Liver (tissue), 9 donors: ENCODE results near the gene JPH4. TPM values are rescaled to one million over a fixed set of nuclear protein-coding genes. Genes with fewer than 3 reads are reported as not detected.

Experiments used
- DNase-seq: peaks from one replicate; pipeline ENCODE4 v3.0.0-alpha.2; 2017; ENCODE audit warnings: low spot score
- H3K27ac ChIP-seq, 2 donors: one replicate each; pipeline ENCODE4 v1.7.0; 2013; ENCODE audit warnings: inconsistent platforms in 2 of 2, low read length in 2 of 2, control low read depth in 1 of 2, low read depth in 1 of 2, mild to moderate bottlenecking in 1 of 2
- H3K27me3 ChIP-seq, 4 donors: one replicate each; pipeline versions ENCODE4 v1.6.1 to v1.7.0; 2013; ENCODE audit warnings: low read length in 3 of 4, inconsistent platforms in 1 of 4, mild to moderate bottlenecking in 1 of 4, moderate library complexity in 1 of 4; ENCODE audit not compliant: control insufficient read depth in 4 of 4, insufficient read depth in 4 of 4
- H3K36me3 ChIP-seq, 4 donors: one replicate each; pipeline versions ENCODE4 v1.6.1 to v1.7.0; 2013; ENCODE audit warnings: low read length in 3 of 4, mild to moderate bottlenecking in 3 of 4, low read depth in 1 of 4, moderate library complexity in 1 of 4; ENCODE audit not compliant: control insufficient read depth in 4 of 4, insufficient read depth in 3 of 4
- H3K4me1 ChIP-seq, 4 donors: one replicate each; pipeline versions ENCODE4 v1.6.1 to v1.7.0; 2013; ENCODE audit warnings: low read length in 3 of 4, mild to moderate bottlenecking in 3 of 4, moderate library complexity in 1 of 4; ENCODE audit not compliant: control insufficient read depth in 4 of 4, insufficient read depth in 4 of 4
- H3K4me3 ChIP-seq, 3 donors: one replicate each; pipeline versions ENCODE4 v1.6.1 to v1.7.0; 2013; ENCODE audit warnings: low read length in 3 of 3, control low read depth in 1 of 3, low read depth in 1 of 3, mild to moderate bottlenecking in 1 of 3
- H3K9ac ChIP-seq, 2 donors: one replicate each; pipeline ENCODE4 v1.7.0; 2013; ENCODE audit warnings: low read length in 2 of 2, mild to moderate bottlenecking in 2 of 2, moderate library complexity in 2 of 2, control low read depth in 1 of 2, low read depth in 1 of 2
- H3K9me3 ChIP-seq, 4 donors: one replicate each; pipeline versions ENCODE4 v1.6.1 to v1.7.0; 2013; ENCODE audit warnings: low read length in 3 of 4; ENCODE audit not compliant: control insufficient read depth in 4 of 4
- ATF3 ChIP-seq: IDR thresholded peaks from 2 replicates; pipeline ENCODE4 v1.6.1; 2016; ENCODE audit warnings: antibody characterized with exemption
- CTCF ChIP-seq: fragments of 150-350 bp; IDR thresholded peaks from 2 replicates; pipeline ENCODE4 v1.5.1; 2017; ENCODE audit warnings: improper control_type of control experiment, low read depth, low read length; ENCODE audit not compliant: missing input control
- FOXA1 ChIP-seq: IDR thresholded peaks from 2 replicates; pipeline ENCODE4 v1.6.1; 2016; ENCODE audit warnings: antibody characterized with exemption
- FOXA2 ChIP-seq: IDR thresholded peaks from 2 replicates; pipeline ENCODE4 v1.6.1; 2016; ENCODE audit warnings: antibody characterized with exemption
- HNF4A ChIP-seq, 2 donors: conservative IDR thresholded peaks; 2 replicates each; pipeline ENCODE4 v1.6.1; 2016; ENCODE audit warnings: antibody characterized with exemption in 2 of 2, mild to moderate bottlenecking in 2 of 2
- HNF4G ChIP-seq: IDR thresholded peaks from 2 replicates; pipeline ENCODE4 v1.6.1; 2016; ENCODE audit warnings: antibody characterized with exemption
- RAD21 ChIP-seq, 2 donors: IDR thresholded peaks; 2 replicates each; pipeline ENCODE4 v1.6.1; 2016; ENCODE audit warnings: antibody characterized with exemption in 2 of 2, mild to moderate bottlenecking in 2 of 2
- REST ChIP-seq: IDR thresholded peaks from 2 replicates; pipeline ENCODE4 v1.6.1; 2016; ENCODE audit warnings: antibody characterized with exemption, mild to moderate bottlenecking
- RXRA ChIP-seq, 2 donors: IDR thresholded peaks; 2 replicates each; pipeline ENCODE4 v1.6.1; 2017 to 2018; ENCODE audit warnings: antibody characterized with exemption in 2 of 2, mild to moderate bottlenecking in 1 of 2
- SP1 ChIP-seq: IDR thresholded peaks from 2 replicates; pipeline ENCODE4 v1.6.1; 2018; ENCODE audit warnings: antibody characterized with exemption, mild to moderate bottlenecking
- TAF1 ChIP-seq: conservative IDR thresholded peaks from 2 replicates; pipeline ENCODE4 v1.6.1; 2016; ENCODE audit warnings: antibody characterized with exemption, mild to moderate bottlenecking
- YY1 ChIP-seq: IDR thresholded peaks from 2 replicates; pipeline ENCODE4 v1.6.1; 2016; ENCODE audit warnings: antibody characterized with exemption, mild to moderate bottlenecking
- ZBTB33 ChIP-seq: IDR thresholded peaks from 2 replicates; pipeline ENCODE4 v1.6.1; 2016; ENCODE audit warnings: antibody characterized with exemption
- WGBS: extraction: QIAGEN DNeasy Blood & Tissue Kit; methylation state at CpG from one replicate; pipeline ENCODE4 v1.1.7; 2013; 5-methylcytosine and 5-hydroxymethylcytosine counted together
- polyA plus RNA-seq, 2 donors: library from polyadenylated mRNA; stranded (reverse) in 1 of 2; unstranded in 1 of 2; fragments of 200-250 nt in 1 of 2; fragments of >200 nt in 1 of 2; fragmentation: Nextera tagmentation in 1 of 2; extraction: Ambion mirVana in 1 of 2; gene quantifications; one replicate each; pipeline versions ENCODE4 v1.2.1 to v1.2.3, GENCODE V29; 2013 to 2015
- total RNA-seq, 2 donors: library from RNA; depleted of rRNA; stranded (reverse); fragments of >200 nt; gene quantifications; one replicate each; pipeline ENCODE4 v1.2.3, GENCODE V29; 2014
- donor health status: healthy.
- donor health status: healthy.
- donor health status: healthy.
- donor health status: healthy.
- donor health status: healthy.

The JPH4 gene
- total and polyA plus RNA-seq, 4 donors = 0.07 to 0.24 (median 0.16) TPM

- no peak for TF ChIP-seq FOXA1
- TF ChIP-seq YY1 = no peak
- DNase-seq = no peak
- no peak overlapping the region for H3K4me3 ChIP-seq
- H3K27ac ChIP-seq = no peak overlapping the region
- no peaks in the 10 kb centered on the region for H3K27me3 ChIP-seq
- H3K36me3 ChIP-seq = peaks cover 4 to 19% (median 8%) of the 10 kb centered on the region in 4 donors
- 94% methylated on average over 2 of the region's 2 CpGs for WGBS
- H3K4me1 ChIP-seq = peaks cover 4 to 25% (median 23%) of the 10 kb centered on the region in 4 donors
- no peak overlapping the region for H3K9ac ChIP-seq
- no peaks in the 10 kb centered on the region for H3K9me3 ChIP-seq
Observed at GRCh38 chr14:23561259-23561658, 17.3 kb downstream of the JPH4 start.

- Histone ChIP-seq H3K27ac (no peak overlapping the region), H3K9ac (no peak overlapping the region), H3K36me3 (peaks cover 4 to 19% (median 8%) of the 10 kb centered on the region in 4 donors), H3K4me1 (peaks cover 4 to 30% (median 25%) of the 10 kb centered on the region in 4 donors), H3K4me3 (no peak overlapping the region), H3K9me3 (no peaks in the 10 kb centered on the region), H3K27me3 (no peaks in the 10 kb centered on the region)
- no peak for DNase-seq
- WGBS = 90% methylated on average over 3 of the region's 3 CpGs
- TF ChIP-seq FOXA2 (no peak), RAD21 (IDR thresholded peaks at IDR 0.05) (no peak), HNF4G (no peak), SP1 (no peak), ATF3 (no peak), HNF4A (conservative IDR thresholded peaks at IDR 0.05) (no peak)
Observed at GRCh38 chr14:23559926-23560520, 18.6 kb downstream of the JPH4 start.

GRCh38 chr14:23559010-23559925 lies 19.3 kb downstream of the JPH4 start:
- Histone ChIP-seq H3K4me1 (peaks cover 4 to 29% (median 25%) of the 10 kb centered on the region in 4 donors), H3K4me3 (no peak overlapping the region), H3K9me3 (no peaks in the 10 kb centered on the region), H3K27ac (no peak overlapping the region), H3K27me3 (no peaks in the 10 kb centered on the region), H3K36me3 (peaks cover 4 to 19% (median 8%) of the 10 kb centered on the region in 4 donors), H3K9ac (no peak overlapping the region)
- DNase-seq = peak; percentile 75
- TF ChIP-seq REST = no peak
- TF ChIP-seq CTCF = peak; percentile 55
- TF ChIP-seq ZBTB33 = no peak
- TF ChIP-seq TAF1 = no peak
- TF ChIP-seq RXRA (IDR thresholded peaks at IDR 0.05) = no peak
- TF ChIP-seq RAD21 (IDR thresholded peaks at IDR 0.05) = peak; percentile 60 to 77
- 82% methylated on average over 21 of the region's 21 CpGs for WGBS
